HG03135 (cell line): ENCODE results near the gene BRME1.

Experiments used
- ATAC-seq: cut with Tn5 transposase; IDR thresholded peaks from one replicate; pipeline ENCODE4 v1.9.1; 2021; ENCODE audit warnings: mild to moderate bottlenecking, moderate library complexity; ENCODE audit not compliant: unreplicated experiment

Gene BRME1

GRCh38 chr19:13848798-13849676, 56.9 kb downstream of the BRME1 start:
- no peak for ATAC-seq

GRCh38 chr19:13848340-13848677, 57.6 kb downstream of the BRME1 start:
- ATAC-seq: no peak

- ATAC-seq: peak; percentile 16
Observed at GRCh38 chr19:13847407-13848339, 58.2 kb downstream of the BRME1 start.

GRCh38 chr19:13846557-13847406, 59.1 kb downstream of the BRME1 start:
- peak; percentile 60 for ATAC-seq

- no peak for ATAC-seq
Observed at GRCh38 chr19:13844130-13844631, 61.7 kb downstream of the BRME1 start.

- no peak for ATAC-seq
Observed at GRCh38 chr19:13843104-13843921, 62.6 kb downstream of the BRME1 start.

- no peak for ATAC-seq
Observed at GRCh38 chr19:13842291-13843103, 63.4 kb downstream of the BRME1 start.

- no peak for ATAC-seq
Observed at GRCh38 chr19:13841962-13842290, 64.0 kb downstream of the BRME1 start.

- ATAC-seq: no peak
Observed at GRCh38 chr19:13841086-13841961, 64.6 kb downstream of the BRME1 start.

- no peak for ATAC-seq
Observed at GRCh38 chr19:13840305-13841085, 65.4 kb downstream of the BRME1 start.

- ATAC-seq: no peak
Observed at GRCh38 chr19:13839938-13840304, 66.0 kb downstream of the BRME1 start.

GRCh38 chr19:13839130-13839937, 66.6 kb downstream of the BRME1 start:
- ATAC-seq: peak; percentile 35

- ATAC-seq: no peak
Observed at GRCh38 chr19:13838435-13839129, 67.3 kb downstream of the BRME1 start.

GRCh38 chr19:13835791-13836723, 69.9 kb downstream of the BRME1 start:
- ATAC-seq: no peak
